Left renal pelvis (tissue), 4 donors: ENCODE results near the gene DAPK2. TPM values are rescaled to one million over a fixed set of nuclear protein-coding genes. Genes with fewer than 3 reads are reported as not detected.

Source experiments
- DNase-seq, 4 donors: peaks; one replicate each; pipeline ENCODE4 v3.0.0-alpha.2; 2013; ENCODE audit warnings: low read depth in 4 of 4, low spot score in 3 of 4
- polyA plus RNA-seq, 4 donors: library from polyadenylated mRNA; unstranded; fragments of 120-200 nt; gene quantifications; one replicate each; pipeline ENCODE4 v1.2.1, GENCODE V29; 2013; ENCODE audit not compliant: insufficient read length in 4 of 4

Gene DAPK2
- polyA plus RNA-seq, 4 donors = 5.9 to 13.6 (median 7.1) TPM

DNA sequence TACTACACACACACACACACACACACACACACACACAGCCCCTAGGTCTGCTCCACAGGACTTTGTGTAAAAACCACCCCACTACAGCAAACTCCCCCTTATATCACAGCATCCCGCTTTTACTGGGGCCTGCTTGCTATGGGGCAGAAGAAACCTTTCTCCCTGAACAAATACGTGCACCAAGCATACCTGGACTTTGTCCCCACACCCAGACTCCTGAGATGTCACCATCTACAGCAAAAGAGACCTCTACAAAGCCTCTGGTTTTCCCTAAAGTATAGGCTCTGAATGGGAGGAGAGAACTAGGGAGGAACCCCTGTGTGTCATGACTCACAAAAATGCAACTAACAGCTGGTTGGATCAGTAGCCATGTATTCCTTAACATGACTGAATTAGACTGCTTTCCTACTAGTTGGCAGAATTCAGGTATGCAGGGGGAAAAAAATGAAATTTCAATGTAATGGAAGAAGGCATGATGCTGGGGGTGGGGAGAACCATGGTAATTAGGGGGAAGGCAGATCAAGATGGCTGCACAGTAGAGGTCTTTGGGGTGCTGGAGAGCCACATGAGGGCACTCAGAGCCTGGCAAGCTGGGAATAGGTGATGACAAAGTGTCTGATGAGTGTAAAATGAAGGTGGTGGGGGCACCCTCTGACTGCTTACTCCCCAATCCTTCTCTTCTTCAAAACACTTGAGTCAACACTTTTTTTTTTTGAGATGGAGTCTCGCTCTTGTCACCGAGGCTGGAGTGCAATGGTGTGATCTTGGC lies 45.9 kb downstream of the DAPK2 start:
- DNase-seq = no peak

GRCh38 chr15:63999177-63999576 lies 47.1 kb downstream of the DAPK2 start:
- DNase-seq = no peak

GRCh38 chr15:63998489-63998888 lies 47.8 kb downstream of the DAPK2 start:
- DNase-seq = no peak

DNA sequence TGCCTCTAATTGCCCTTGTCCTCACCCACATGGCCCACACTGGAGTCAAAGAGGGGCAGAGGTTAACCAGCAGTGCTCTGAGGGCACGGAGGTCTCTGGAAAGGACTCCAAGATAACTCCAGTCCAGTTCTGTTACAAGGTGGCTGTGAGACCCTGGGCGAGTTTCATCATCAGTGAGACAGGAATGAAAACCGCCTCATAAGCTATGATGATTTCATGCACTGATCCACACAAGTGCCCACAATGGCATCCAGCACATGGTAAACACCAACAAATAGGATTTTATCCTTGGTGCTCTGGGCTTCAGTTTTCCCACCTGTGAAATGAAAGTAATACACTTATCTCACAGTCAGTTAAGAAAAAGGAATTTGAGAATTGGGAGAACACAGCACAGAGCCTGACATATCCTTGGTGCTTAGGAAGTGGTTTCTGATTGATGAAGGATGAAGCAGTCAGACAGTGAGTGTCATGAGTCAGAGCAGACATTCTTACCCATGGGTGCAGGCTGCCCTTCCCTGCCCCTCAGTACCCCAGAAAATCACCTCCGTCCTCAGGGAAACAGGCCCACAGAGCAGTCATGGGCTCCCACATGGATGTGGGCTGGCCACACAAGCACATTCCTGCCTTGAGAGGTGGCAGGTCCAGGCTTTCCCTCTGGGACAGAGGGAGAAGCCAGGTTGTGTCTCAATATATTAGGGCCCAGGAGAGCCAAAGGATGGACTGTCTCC lies 48.4 kb downstream of the DAPK2 start:
- DNase-seq = no peak

- no peak for DNase-seq
These were observed 49.4 kb downstream of the DAPK2 start for GRCh38 chr15:63996794-63997357.

- DNase-seq = no peak
These were observed 50.5 kb downstream of the DAPK2 start for GRCh38 chr15:63995789-63996188.

- DNase-seq = no peak
These were observed 52.1 kb downstream of the DAPK2 start for GRCh38 chr15:63994073-63994600.

- no peak for DNase-seq
These were observed 54.0 kb downstream of the DAPK2 start for GRCh38 chr15:63992300-63992699.

DNA sequence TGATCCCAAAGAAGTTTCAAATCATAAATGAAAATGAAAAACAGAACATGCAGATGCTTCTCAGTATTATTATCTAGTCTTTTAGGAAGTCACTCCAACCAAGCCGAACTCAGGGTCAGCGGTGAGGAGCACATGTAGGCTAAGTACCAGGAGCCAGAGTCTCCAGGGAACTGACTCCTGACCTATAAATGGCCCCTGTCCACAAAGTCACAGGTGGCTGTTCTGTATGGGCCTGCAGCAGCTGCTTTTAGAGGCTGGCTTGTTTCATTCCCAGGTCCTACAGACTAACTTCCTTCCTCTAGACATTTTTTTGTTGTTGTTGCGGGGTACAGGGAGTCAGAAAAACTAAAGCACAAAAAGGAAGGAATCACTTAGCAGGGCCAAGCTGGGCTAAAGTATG lies 54.6 kb downstream of the DAPK2 start:
- no peak for DNase-seq

GRCh38 chr15:63990454-63990853 lies 55.8 kb downstream of the DAPK2 start:
- no peak for DNase-seq

DNA sequence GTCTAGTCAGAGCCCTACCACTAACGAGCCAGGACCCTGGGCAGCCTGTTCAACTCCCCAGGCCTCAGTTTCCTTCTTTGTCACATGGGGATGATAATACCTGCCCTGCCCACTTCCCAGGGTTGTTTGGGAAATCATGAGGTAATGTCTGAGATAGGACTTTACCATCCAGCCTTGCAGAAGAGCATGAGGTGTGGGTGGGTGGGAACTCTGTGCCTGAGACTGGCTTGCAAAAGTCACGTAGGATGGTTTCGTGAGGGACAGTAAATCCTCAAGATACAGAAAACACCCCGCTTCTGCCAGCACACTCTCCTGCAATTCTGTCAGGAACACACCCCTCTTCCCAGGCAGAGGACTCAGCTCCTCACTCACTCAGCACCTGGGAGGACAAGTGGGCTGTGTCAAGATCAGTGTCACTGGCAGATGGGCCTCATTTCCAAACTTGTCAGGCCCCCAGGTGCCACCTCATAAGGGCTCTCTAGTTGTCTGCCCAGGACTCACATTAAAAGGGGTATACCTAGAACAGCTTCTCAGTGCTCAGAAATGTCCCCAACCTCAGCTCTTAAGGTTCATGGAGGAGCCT lies 58.4 kb downstream of the DAPK2 start:
- no peak for DNase-seq

DNA sequence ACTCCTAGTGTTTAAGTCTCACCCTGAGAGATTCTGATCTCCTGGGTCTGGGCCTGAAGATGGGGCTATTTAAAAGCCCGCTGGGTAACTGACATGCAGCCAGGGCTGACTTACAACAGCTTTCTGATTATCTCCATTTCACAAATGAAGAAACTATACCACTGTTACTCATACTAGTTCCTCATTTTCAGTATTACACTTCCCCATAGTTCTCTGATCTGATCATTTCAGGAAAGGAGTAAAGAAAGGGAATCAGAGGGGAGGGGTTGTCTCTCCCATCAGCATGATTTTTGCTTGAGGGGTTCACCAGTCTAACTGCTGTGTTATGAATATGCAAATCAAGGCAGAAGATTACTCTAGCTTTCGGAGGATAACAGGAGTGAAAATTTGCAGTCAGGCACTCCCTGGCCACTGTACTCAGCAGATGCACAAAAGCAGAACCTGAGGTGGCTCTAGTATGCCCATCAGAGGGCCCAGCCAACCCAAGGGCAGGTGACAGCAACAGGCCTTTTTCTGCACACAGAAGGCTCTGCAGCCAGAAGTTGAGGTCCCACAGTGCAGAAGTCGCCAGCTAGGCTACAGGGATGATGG lies 59.4 kb downstream of the DAPK2 start:
- DNase-seq = no peak

DNA sequence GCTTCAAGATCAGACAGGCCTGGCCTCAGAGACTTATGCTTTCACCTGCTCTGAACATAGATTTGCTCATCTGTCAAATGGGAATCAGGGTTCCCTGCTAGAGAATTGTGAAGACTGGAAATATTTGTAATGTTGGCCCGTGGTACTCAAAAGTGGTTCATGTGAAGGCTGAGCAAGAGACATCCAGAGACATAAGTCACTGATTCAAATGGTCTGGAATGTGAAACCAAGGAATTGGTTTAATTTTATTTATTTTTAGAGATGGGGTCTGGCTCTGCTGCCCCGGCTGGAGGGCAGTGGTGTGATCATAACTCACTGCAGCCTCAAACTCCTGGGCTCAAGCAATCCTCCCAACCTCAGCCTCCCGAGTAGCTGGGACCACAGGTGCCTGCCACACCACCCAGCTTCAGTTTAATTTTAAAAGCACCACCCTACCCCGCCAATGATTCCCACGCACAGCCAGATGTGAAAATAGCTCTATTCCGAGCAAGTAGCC lies 60.1 kb downstream of the DAPK2 start:
- DNase-seq = no peak

- no peak for DNase-seq
These were observed 60.8 kb downstream of the DAPK2 start for GRCh38 chr15:63985221-63986184.

GRCh38 chr15:63984331-63984730 lies 62.0 kb downstream of the DAPK2 start:
- no peak for DNase-seq

DNA sequence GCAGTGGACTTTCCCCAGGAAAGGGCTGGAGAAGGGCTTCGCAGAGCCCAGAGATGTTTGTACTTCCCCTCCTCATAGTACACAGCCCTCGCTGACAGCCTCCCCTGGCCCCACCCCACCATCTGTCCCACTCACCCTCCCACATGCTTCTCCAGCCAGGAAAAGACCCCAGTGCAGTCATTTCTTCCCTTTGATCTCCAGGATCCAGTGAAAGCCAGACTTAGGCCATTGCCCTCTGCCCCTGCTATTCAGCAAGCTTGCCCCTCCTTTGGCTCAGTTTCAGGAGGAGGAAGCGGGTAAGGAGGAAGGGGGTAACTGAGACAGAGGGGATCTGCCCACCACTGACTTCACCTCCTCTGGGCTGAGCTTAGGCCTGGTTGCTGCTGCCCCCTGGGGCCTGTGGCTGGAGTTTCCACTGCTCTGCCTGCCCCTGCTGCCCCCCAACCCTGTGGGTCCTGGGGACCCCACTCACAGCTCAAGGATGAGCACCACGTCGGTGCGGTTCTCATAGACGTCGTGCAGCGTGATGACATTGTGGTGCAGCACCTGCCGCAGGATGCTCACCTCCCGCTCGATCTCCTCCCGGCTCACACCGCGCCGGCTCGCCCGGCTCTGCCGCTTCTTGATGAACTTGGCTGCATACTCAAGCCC lies 63.1 kb downstream of the DAPK2 start:
- DNase-seq = peak in 2 of 4 donors; percentile 47 to 53

GRCh38 chr15:63982381-63982854 lies 63.9 kb downstream of the DAPK2 start:
- no peak for DNase-seq

- DNase-seq = no peak
These were observed 64.5 kb downstream of the DAPK2 start for GRCh38 chr15:63981596-63982320.
